GM12878 (cell line): ENCODE data around the gene ATXN7L3B.

Experiments
- BRCA1 ChIP-seq: IDR thresholded peaks from 2 replicates; pipeline ENCODE4 v1.6.1; 2011; ENCODE audit warnings: low read depth, low read length, improper control_type of control experiment
- CEBPZ ChIP-seq: fragments of 150-350 bp; IDR thresholded peaks from 2 replicates; pipeline ENCODE4 v1.6.1; 2016; ENCODE audit warnings: low read depth, low read length
- CHD2 ChIP-seq: IDR thresholded peaks from 2 replicates; pipeline ENCODE4 v1.6.1; 2011; ENCODE audit warnings: low read depth, low read length, improper control_type of control experiment, borderline replicate concordance
- EED ChIP-seq: sonication (generic); IDR thresholded peaks from 2 replicates; pipeline ENCODE4 v1.6.1; 2016; ENCODE audit warnings: antibody characterized with exemption, low read depth
- NR2C1 ChIP-seq: fragments of 450-650 bp; IDR thresholded peaks from 2 replicates; pipeline ENCODE4 v1.6.1; 2017; ENCODE audit warnings: antibody characterized with exemption, mild to moderate bottlenecking, moderate library complexity
- POLR2A ChIP-seq: IDR thresholded peaks from 2 replicates; pipeline ENCODE4 v1.6.1; 2011; ENCODE audit warnings: low read depth, mild to moderate bottlenecking, low read length
- RAD51 ChIP-seq: fragments of 450-650 bp; IDR thresholded peaks from 2 replicates; pipeline ENCODE4 v1.6.1; 2016; ENCODE audit warnings: moderate library complexity, mild to moderate bottlenecking, inconsistent platforms
- TAF1 ChIP-seq: IDR thresholded peaks from 2 replicates; pipeline ENCODE4 v1.6.1; 2011; ENCODE audit warnings: mild to moderate bottlenecking, low read depth, low read length, borderline replicate concordance
- USF2 ChIP-seq: IDR thresholded peaks from 2 replicates; pipeline ENCODE4 v1.6.1; 2011; ENCODE audit warnings: low read depth, low read length, improper control_type of control experiment, borderline replicate concordance
- ZBTB40 ChIP-seq: fragments of 450-650 bp; IDR thresholded peaks from 2 replicates; pipeline ENCODE4 v1.6.1; 2016; ENCODE audit warnings: mild to moderate bottlenecking, moderate library complexity, borderline replicate concordance
- ZNF24 ChIP-seq: fragments of 450-650 bp; IDR thresholded peaks from 2 replicates; pipeline ENCODE4 v1.6.1; 2017; ENCODE audit warnings: antibody characterized with exemption, mild to moderate bottlenecking

DNA sequence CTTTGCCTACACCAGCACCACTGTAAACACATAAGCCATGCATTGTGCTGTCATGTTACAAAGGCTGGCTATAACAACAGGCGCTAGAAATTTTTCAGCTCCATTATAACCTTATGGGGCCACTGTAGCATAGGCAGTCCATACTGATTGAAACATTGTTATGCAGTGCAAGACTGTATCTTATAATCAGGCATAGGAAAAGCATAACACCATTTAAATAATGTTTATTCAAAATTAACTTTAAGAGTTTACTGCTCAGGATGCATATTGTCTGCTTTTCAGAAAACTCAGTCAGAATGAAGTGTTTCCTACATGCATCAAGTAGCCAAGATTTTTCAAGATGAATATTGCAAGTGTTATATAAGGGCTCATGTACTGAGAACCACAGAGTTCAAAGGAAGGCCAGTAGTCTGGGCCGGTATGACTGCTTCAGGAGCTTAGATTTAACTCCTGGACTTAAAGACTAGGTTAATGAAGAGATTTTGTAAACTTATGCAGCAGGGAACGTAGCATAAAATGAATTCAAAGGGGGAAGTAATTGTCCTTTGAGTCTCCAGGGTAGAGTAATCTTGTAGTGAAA lies 46.9 kb downstream of the ATXN7L3B start:
- TF ChIP-seq USF2 (no peak), ZNF24 (no peak), POLR2A (no peak), EED (no peak), BRCA1 (no peak), TAF1 (no peak), CEBPZ (no peak), RAD51 (no peak), NR2C1 (no peak), ZBTB40 (no peak), CHD2 (no peak)
